Pulmonary artery endothelial cell (primary cell): Measurements from ENCODE around the gene YIF1A. TPM values are rescaled to one million over a fixed set of nuclear protein-coding genes. Genes with fewer than 3 reads are reported as not detected.
"Not testable (repeated sequence)": the region's sequence is repeated elsewhere in the genome, so short reads cannot be mapped to it uniquely, and the experiment has no call there.

Source experiments
- DNase-seq: peaks from one replicate; pipeline ENCODE4 v3.0.0-alpha.2; 2011; ENCODE audit warnings: low read depth, low spot score
- total RNA-seq: library from RNA; depleted of rRNA; stranded (reverse); fragments of >200 nt; gene quantifications from 2 replicates; pipeline ENCODE4 v1.2.3, GENCODE V29; 2014

Gene YIF1A
- total RNA-seq, 1 donor from 2014 or later: 204 TPM

DNA sequence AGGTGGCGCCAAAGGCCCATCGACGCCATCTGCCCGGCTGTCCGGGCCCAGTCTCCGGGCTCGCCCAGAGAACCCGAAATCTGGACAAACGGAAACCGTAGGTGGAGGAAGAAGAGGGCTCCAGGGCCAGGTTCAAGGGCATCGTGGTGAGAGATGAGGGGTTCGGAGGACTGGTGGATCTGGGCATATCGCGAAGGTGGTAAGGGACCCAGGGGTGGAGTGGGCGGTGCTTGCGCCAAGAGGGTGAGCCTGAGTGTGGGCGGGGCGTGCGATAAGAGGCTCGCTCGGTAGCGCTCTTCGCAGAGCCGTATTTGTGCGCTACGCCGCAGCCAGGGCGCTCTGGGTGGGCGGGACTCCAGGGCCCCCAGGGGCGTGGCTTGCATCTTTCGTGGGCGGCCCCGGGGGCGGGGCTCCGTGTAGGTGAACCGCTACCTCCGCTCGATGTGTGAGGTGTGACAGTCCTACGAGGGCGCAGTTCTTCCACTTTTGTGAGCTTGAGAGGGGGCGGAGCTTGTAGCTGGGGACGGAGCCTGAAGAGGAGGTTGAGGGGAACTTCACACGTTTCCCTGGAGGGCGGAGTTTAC, 23.1 kb upstream of the YIF1A start:
- DNase-seq: peak; percentile 71

- DNase-seq: no peak
These were observed 22.6 kb upstream of the YIF1A start for GRCh38 chr11:66311470-66311964.

GRCh38 chr11:66310803-66311440, 22.0 kb upstream of the YIF1A start:
- DNase-seq: not testable (repeated sequence)

GRCh38 chr11:66310324-66310723, 21.4 kb upstream of the YIF1A start:
- DNase-seq: no peak

DNA sequence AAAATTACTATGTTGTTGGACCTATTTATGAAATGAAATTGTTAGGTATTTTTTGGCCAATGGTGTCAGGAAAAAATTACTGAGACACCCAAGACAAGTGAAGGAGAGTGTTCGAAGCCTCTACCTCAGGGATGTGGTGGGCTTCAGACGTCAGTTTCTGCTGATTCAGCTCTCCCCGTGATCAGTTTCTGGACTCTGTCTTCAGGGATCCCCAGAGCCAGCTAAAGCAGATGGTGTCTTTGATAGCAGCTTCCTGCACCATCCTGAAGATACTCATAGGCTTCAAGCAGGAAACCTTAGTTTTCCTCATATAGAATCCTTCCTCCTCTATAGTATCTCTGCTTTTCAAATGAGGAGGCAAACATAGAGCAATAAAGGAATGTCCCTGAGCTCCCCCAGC, 20.5 kb upstream of the YIF1A start:
- no peak for DNase-seq

DNA sequence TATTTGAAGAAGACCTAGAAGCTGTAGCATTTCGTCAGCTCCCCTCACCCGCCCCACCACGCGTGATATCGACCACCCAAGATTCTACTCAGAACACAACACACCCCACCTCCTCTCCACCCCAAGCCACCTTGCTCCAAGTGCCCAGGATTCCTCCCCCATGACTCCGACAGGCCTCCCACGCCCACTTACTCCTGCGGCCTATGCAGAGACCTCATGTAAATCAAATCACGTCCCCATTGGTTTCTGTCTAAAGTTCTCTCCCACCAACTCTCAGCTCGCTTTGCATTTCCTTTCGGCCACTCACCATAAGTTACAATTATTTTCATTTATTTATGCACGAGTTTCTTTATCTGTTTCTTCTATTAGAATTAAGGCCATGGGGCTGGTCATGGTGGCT, 13.7 kb upstream of the YIF1A start:
- no peak for DNase-seq

GRCh38 chr11:66299186-66299585, 10.2 kb upstream of the YIF1A start:
- DNase-seq: no peak

- DNase-seq: no peak
These were observed 8.7 kb upstream of the YIF1A start for GRCh38 chr11:66297610-66298009.

DNA sequence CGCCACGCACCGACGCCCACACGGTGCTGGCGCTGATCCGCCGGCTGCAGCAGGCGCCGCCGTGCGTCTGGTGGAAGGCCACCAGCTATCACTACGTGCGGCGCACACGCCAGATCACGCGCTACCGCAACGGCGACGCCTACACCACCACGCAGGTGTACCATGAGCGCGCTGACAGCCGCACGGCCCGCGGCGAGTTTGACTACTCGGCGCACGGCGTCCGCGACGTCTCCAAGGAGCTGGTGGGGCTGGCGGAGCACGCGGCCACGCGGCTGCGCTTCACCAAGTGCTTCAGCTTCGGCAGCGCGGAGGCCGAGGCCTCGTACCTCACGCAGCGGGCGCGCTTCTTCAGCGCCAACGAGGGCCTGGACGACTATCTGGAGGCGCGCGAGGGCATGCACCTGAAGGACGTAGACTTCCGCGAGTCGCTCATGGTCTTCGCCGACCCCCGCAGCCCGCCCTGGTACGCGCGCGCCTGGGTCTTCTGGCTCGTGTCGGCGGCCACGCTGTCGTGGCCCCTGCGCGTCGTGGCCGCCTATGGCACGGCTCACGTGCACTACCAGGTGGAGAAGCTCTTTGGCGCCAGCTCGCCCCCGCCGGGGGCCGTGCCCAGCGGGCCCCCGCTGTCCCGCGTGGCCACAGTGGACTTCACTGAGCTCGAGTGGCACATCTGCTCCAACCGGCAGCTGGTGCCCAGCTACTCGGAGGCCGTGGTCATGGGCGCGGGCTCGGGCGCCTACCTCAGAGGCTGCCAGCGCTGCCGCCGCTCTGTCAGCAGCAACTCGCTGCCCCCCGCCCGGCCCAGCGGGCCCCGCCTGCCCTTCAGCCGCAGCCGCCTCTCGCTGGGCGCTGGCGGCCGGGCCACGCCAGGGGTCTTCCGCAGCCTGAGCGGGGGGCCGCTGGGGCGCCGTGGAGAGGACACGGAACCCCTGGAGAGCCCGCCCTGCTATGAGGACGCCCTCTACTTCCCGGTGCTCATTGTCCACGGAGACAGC, 6.0 kb upstream of the YIF1A start:
- no peak for DNase-seq

DNA sequence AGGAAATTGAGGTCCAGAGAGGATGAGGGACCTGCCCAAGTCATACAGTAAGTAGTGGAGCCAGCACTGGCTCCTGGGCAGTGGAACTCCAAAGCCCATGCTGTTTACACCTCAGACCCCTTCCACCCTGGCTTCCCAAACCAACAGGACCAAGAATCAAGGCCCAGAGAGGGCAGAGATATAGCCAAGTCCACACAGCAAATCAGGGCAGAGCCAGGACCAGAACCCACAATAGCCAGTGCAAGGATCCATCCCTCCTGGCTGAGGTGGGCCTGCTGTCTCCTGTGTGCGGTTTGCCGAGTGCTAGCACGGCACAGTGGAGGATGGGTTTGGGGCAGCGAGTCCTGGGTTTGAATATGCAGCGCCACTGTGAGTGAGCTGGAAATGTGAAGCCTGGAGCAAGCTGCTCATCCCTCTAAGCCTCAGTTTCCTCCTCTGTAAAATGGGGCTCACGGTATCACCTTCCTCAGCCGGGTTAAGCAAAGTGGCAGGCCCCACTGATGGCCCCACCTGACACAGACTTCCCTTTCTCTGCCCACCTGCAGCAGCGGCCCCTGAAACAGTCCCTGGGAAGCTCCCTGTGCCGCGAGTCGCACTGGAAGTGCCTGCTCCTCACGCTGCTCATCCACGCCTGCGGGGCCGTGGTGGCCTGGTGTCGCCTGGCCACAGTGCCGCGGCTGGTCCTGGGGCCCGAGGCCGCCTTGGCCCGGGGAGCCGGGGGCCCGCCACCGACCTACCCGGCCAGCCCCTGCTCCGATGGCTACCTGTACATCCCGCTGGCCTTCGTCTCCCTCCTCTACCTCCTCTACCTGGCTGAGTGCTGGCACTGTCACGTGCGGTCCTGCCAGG, 5.1 kb upstream of the YIF1A start:
- DNase-seq: no peak

DNA sequence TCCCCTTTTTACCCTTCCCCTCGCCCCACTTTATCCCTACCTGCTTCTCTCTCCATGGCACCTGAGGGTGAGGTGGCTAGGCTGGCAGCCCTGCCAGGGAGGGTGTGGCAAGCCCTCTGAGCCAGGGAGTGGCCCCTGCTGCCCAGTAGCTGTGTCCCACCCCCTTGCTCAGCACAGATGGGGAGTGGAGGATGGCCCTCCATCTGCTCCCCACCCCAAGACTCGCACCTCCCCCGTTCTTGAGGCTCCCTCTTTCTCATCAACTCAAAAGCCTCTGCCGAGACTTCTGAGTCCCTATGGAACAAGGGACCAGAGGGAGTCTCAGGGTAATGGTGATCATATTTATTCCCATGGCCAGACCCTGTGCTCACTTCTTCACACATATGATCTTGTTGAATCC, 4.4 kb upstream of the YIF1A start:
- DNase-seq: no peak

DNA sequence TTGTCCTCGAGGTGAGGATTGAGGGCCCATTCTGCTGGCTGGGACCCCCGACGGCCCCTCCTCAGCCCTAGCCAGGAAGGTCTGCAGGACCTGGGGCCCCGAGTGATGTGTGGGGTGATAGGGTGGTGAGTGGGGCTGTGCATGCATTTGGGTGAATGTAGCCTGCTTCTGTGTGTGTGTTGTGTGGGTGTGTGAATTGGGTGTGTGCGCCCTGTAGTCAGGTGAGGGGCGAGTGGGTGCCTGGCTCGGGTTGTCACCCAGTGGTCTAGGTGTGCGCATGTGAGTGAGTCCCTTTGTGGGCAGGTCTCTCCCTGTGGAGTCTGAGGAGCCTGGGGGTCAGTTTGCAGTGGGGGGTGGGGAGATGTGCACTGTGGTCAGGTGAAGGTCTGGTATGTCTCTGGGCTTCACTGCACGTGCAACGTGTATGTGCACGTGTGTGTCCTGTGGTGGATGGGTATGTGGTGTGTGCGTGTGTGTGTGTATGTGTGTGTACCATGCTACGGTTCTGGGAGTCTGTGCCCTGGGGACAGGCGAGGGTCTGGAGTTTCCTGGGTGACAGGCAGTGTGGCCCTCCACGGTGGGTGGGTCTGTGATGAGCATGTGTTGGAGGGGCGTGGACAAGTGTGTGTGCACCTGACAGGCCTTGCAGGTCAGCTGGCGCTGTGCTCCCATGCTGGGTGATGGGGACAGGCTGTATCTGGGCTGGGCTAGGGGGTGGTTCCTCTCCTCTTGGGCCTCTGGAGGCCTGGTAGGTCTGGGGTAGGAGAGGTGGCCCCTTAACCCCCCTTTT, 3.8 kb upstream of the YIF1A start:
- DNase-seq: no peak

- no peak for DNase-seq
These were observed 3.0 kb upstream of the YIF1A start, which contains the start of gene TMEM151A for GRCh38 chr11:66291706-66292542. Gene TMEM151A (plus strand): TSS chr11:66291894. CDS start chr11:66292014, 120 bp downstream.

DNA sequence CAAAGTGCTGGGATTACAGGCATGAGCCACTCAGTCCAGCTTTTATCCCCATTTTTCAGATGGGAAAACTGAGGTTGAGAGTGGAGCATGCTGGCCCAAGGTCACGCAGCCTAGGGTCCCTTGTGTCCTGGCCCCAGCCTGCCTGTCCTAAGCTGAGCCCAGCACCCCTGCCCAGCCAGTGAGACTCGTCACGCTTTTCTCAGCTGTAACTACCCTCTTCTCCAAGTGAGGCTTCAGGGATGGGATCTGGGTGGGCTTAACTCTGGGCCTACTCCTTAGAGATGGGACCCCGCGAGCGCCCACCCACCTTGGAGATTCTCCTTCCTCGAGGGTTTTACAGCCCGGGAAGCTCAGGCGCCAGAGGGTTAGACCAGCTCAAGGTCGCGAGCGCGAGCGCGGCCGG, 2.4 kb upstream of the YIF1A start:
- no peak for DNase-seq

DNA sequence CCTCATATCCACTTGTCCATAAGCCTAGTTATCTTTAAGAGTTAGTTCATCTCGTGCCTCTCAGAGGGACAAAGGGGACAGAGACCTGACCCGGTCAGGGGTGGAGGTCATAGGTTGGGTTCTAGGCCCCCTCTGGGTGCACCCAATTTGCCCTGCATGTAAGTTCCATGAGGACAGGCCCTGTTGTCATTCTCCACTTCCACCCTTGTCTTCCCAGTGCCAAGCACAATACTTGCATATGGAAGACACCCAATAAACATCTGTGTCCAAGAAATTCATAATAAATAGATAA, 1.3 kb upstream of the YIF1A start:
- DNase-seq: no peak

DNA sequence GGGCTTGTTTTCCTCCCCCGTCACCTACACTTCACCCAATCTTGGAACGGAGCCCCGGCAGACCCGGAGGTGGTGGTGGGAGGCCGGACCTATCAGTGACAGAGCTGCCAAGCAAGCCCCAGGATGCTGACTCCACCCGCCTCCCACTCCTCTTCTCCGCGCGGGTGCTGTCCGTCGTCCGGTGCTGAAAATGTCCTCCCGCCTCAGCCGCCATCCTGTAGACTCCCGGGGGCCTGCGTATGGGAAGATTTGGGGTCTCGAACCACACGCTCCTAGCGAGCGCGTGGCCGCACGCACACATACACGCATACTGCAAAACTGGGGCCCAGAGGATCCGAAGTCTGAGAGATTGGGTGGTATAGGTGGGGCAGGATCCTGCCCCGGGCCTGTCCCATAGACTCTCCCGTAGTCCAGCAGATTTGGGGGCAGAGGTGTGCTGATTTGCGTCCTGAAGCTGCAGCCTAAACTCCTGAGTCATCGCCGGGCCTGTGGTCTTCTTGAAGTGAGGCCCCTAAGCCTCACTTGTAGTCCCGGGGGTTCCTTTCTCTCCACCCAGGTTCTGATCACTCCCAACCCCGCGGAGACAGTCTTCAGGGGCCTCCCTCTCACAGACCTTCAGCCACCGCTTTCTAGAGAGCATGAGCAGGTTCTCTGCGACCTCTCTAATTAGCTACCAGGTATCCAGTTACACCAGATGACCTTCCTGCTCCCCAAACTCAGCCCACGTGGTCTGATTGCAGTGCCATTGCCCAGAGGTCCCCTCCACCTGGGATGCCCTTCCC, 796 bp upstream of the YIF1A start:
- peak; percentile 30 for DNase-seq

- no peak for DNase-seq
These were observed 863 bp downstream of the YIF1A start for GRCh38 chr11:66287889-66288670.
